Sigmoid colon (tissue), 7 donors: ENCODE measurements around the gene SNRPD2. TPM values are rescaled to one million over a fixed set of nuclear protein-coding genes. Genes with fewer than 3 reads are reported as not detected.
"Not testable (repeated sequence)": the region's sequence is repeated elsewhere in the genome, so short reads cannot be mapped to it uniquely, and the experiment has no call there.

Source experiments
- DNase-seq: peaks from one replicate; pipeline ENCODE4 v3.0.0-alpha.2; 2019
- H3K27ac ChIP-seq, 4 donors: fragments of 200-600 bp; sonication (generic); one replicate each; pipeline ENCODE4 v1.5.1; 2016 to 2019; ENCODE audit warnings: mild to moderate bottlenecking in 1 of 4
- H3K27me3 ChIP-seq, 3 donors: fragments of 200-600 bp; sonication (generic); one replicate each; pipeline ENCODE4 v1.5.1; 2019; ENCODE audit warnings: mild to moderate bottlenecking in 1 of 3
- H3K36me3 ChIP-seq, 4 donors: fragments of 200-600 bp; sonication (generic); one replicate each; pipeline ENCODE4 v1.5.1; 2016 to 2019
- H3K4me1 ChIP-seq, 4 donors: fragments of 200-600 bp; sonication (generic); one replicate each; pipeline ENCODE4 v1.5.1; 2017 to 2019
- H3K4me3 ChIP-seq, 4 donors: fragments of 200-600 bp; sonication (generic); one replicate each; pipeline ENCODE4 v1.5.1; 2017 to 2019; ENCODE audit warnings: mild to moderate bottlenecking in 2 of 4, moderate library complexity in 1 of 4
- H3K9me3 ChIP-seq, 4 donors: fragments of 200-600 bp in 3 of 4; sonication (generic) in 3 of 4; one replicate each; pipeline versions ENCODE4 v1.5.1 to v1.6.1; 2013 to 2019
- EP300 ChIP-seq, 4 donors: sonication (generic); formaldehyde crosslinking; IDR thresholded peaks; one replicate each; pipeline ENCODE4 v1.6.1; 2017; ENCODE audit warnings: antibody characterized with exemption in 4 of 4
- POLR2A ChIP-seq, 2 donors: fragments of 450-650 bp; IDR thresholded peaks; one replicate each; pipeline ENCODE4 v1.6.1; 2016; ENCODE audit warnings: antibody characterized with exemption in 2 of 2, mild to moderate bottlenecking in 2 of 2, moderate library complexity in 2 of 2
- POLR2AphosphoS5 ChIP-seq, 4 donors: sonication (generic); formaldehyde crosslinking; IDR thresholded peaks; one replicate each; pipeline ENCODE4 v1.6.1; 2017; ENCODE audit warnings: antibody characterized with exemption in 4 of 4
- WGBS, 2 donors: extraction: QIAGEN DNeasy Blood & Tissue Kit; methylation state at CpG; one replicate each; pipeline ENCODE4 v1.1.7; 2013; 5-methylcytosine and 5-hydroxymethylcytosine counted together
- intact Hi-C: fragments of 100-400 bp; cut with DNase I; formaldehyde crosslinking; loops from one replicate; pipeline ENCODE4 v1.15.1; 2023
- polyA plus RNA-seq, 3 donors: library from polyadenylated mRNA; stranded (reverse); fragments of 200-250 nt; gene quantifications; one replicate each; pipeline ENCODE4 v1.2.3, GENCODE V29; 2013
- total RNA-seq, 4 donors: library from RNA; depleted of rRNA; stranded (reverse); fragments of >200 nt; gene quantifications; one replicate each; pipeline ENCODE4 v1.1.0, GENCODE V29; 2016
- TF ChIP-seq, protein P1 (sequence below), 4 experiments: fragments of 450-650 bp in 3 of 4; fragments of 200-600 bp in 1 of 4; IDR thresholded peaks; one replicate each; pipeline ENCODE4 v1.5.1; 2016 to 2019; ENCODE audit warnings: antibody characterized with exemption in 4 of 4, mild to moderate bottlenecking in 3 of 4, moderate library complexity in 2 of 4
- donor health status: healthy with polysubstance abuse.
- donor health status: Bipolar disorder and iron deficiency.
- donor health status: healthy.

SNRPD2 gene
- total and polyA plus RNA-seq, 7 donors: 145 to 423 (median 261) TPM

GRCh38 chr19:45730368-45731288 lies 38.9 kb upstream of the SNRPD2 start, which contains the start of gene FBXO46:
Gene FBXO46 (minus strand): TSS chr19:45730896. CDS start chr19:45713495, 17,401 bp downstream.
- intact Hi-C loops: loop anchor here (2.0 kb wide), 2 partner anchors 38 kb away; partner anchors contain the start of genes QPCTL and SIX5

GRCh38 chr19:45729800-45730290 lies 38.1 kb upstream of the SNRPD2 start:
- Histone ChIP-seq H3K36me3 (peaks cover 0 to 6% (median 0%) of the 10 kb centered on the region in 4 donors), H3K27me3 (no peaks in the 10 kb centered on the region), H3K27ac (peak overlapping the region; percentile 76 to 87 (median 84)), H3K9me3 (no peaks in the 10 kb centered on the region), H3K4me1 (peaks cover 0 to 25% (median 20%) of the 10 kb centered on the region in 4 donors), H3K4me3 (peak overlapping the region; percentile 87 to 91 (median 88))
- DNase-seq: no peak
- intact Hi-C loops: loop anchor here (2.0 kb wide), 2 partner anchors 37 to 39 kb away; partner anchors contain the start of genes QPCTL and SIX5
- WGBS, 2 donors: 3 to 21% methylated on average over 10 of the region's 10 CpGs
- TF ChIP-seq EP300 (IDR thresholded peaks at IDR 0.05) (no peak), POLR2A (IDR thresholded peaks at IDR 0.05) (no peak), POLR2AphosphoS5 (IDR thresholded peaks at IDR 0.05) (no peak)
- TF ChIP-seq, protein P1, sequence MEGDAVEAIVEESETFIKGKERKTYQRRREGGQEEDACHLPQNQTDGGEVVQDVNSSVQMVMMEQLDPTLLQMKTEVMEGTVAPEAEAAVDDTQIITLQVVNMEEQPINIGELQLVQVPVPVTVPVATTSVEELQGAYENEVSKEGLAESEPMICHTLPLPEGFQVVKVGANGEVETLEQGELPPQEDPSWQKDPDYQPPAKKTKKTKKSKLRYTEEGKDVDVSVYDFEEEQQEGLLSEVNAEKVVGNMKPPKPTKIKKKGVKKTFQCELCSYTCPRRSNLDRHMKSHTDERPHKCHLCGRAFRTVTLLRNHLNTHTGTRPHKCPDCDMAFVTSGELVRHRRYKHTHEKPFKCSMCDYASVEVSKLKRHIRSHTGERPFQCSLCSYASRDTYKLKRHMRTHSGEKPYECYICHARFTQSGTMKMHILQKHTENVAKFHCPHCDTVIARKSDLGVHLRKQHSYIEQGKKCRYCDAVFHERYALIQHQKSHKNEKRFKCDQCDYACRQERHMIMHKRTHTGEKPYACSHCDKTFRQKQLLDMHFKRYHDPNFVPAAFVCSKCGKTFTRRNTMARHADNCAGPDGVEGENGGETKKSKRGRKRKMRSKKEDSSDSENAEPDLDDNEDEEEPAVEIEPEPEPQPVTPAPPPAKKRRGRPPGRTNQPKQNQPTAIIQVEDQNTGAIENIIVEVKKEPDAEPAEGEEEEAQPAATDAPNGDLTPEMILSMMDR (IDR thresholded peaks at IDR 0.05): no peak

More at GRCh38 chr19:45730368-45731288, 38.9 kb upstream of the SNRPD2 start, which contains the start of gene FBXO46:
- peaks cover 0 to 25% (median 20%) of the 10 kb centered on the region in 4 donors for H3K4me1 ChIP-seq
- H3K27ac ChIP-seq: peak within 1 kb of the TSS; percentile 76 to 87 (median 84)
- peak within 1 kb of the TSS; percentile 87 to 91 (median 88) for H3K4me3 ChIP-seq
- H3K9me3 ChIP-seq: no peaks in the 10 kb centered on the region
- WGBS, 2 donors: 1% methylated on average over 48 of the region's 48 CpGs
- TF ChIP-seq POLR2AphosphoS5 (IDR thresholded peaks at IDR 0.05): peak; percentile 80 to 95 (median 94)
- peak; percentile 75 to 86 for TF ChIP-seq POLR2A (IDR thresholded peaks at IDR 0.05)
- TF ChIP-seq EP300 (IDR thresholded peaks at IDR 0.05): peak in 1 of 4 donors; percentile 51
- TF ChIP-seq, protein P1 (IDR thresholded peaks at IDR 0.05): no peak
- H3K27me3 ChIP-seq: no peaks in the 10 kb centered on the region
- H3K36me3 ChIP-seq: no peaks in the 10 kb centered on the region
- peak; percentile 99 for DNase-seq

GRCh38 chr19:45728683-45729082 lies 36.9 kb upstream of the SNRPD2 start:
- H3K4me3 ChIP-seq, intact Hi-C loops, H3K27me3 ChIP-seq, H3K9me3 ChIP-seq, H3K36me3 ChIP-seq, H3K27ac ChIP-seq, DNase-seq: not testable (repeated sequence)
- 96% methylated on average over 18 of the region's 18 CpGs for WGBS, 2 donors
- H3K4me1 ChIP-seq: peaks cover 0 to 25% (median 20%) of the 10 kb centered on the region in 4 donors

GRCh38 chr19:45720065-45720464 lies 28.3 kb upstream of the SNRPD2 start:
- H3K27me3 ChIP-seq, DNase-seq, H3K4me3 ChIP-seq, intact Hi-C loops, H3K9me3 ChIP-seq: not testable (repeated sequence)
- Histone ChIP-seq H3K27ac (peak overlapping the region in 1 of 4 donors; percentile 7), H3K36me3 (peaks cover 0 to 11% (median 4%) of the 10 kb centered on the region in 4 donors), H3K4me1 (peaks cover 0 to 19% (median 17%) of the 10 kb centered on the region in 4 donors)
- whole genome bisulfite sequencing, 2 donors: 96 to 97% methylated on average over 11 of the region's 11 CpGs

GRCh38 chr19:45717983-45718650 lies 26.4 kb upstream of the SNRPD2 start:
- intact Hi-C loops: loop anchor here (1.0 to 2.0 kb wide), 3 partner anchors 26 to 62 kb away; partner anchors contain the start of gene QPCTL

More at GRCh38 chr19:45717983-45718650, 26.4 kb upstream of the SNRPD2 start:
- H3K4me1 ChIP-seq: peaks cover 0 to 19% (median 17%) of the 10 kb centered on the region in 4 donors
- H3K27me3 ChIP-seq: no peaks in the 10 kb centered on the region
- H3K4me3 ChIP-seq: peak overlapping the region; percentile 41 to 75 (median 62)
- peaks cover 0 to 9% (median 3%) of the 10 kb centered on the region in 4 donors for H3K36me3 ChIP-seq
- DNase-seq: peak; percentile 75
- WGBS, 2 donors: 39 to 57% methylated on average over 12 of the region's 12 CpGs
- TF ChIP-seq POLR2A (IDR thresholded peaks at IDR 0.05): no peak
- TF ChIP-seq EP300 (IDR thresholded peaks at IDR 0.05): no peak
- TF ChIP-seq, protein P1 (IDR thresholded peaks at IDR 0.05): no peak
- no peak for TF ChIP-seq POLR2AphosphoS5 (IDR thresholded peaks at IDR 0.05)
- H3K9me3 ChIP-seq: no peaks in the 10 kb centered on the region
- H3K27ac ChIP-seq: peak overlapping the region; percentile 87 to 95 (median 88)
